DOHH2 (cell line): ENCODE results near the gene ABTB2.
A peak's percentile ranks its signal among the peaks of the same experiment; 100 is the strongest.

Source experiments
- H3F3A ChIP-seq: fragments of 200-600 bp; sonication (generic), shearing (Covaris generic); 2 replicates; pipeline ENCODE4 v1.6.0; 2016; ENCODE audit warnings: antibody characterized with exemption, mild to moderate bottlenecking; ENCODE audit not compliant: control insufficient read depth, insufficient read depth
- H3K27ac ChIP-seq: fragments of 200-600 bp; sonication (generic); 2 replicates; pipeline ENCODE4 v1.5.1; 2014; ENCODE audit warnings: low read depth, mild to moderate bottlenecking, low read length, moderate library complexity
- H3K27me3 ChIP-seq: fragments of 200-600 bp; sonication (generic); 2 replicates; pipeline ENCODE4 v1.6.1; 2014; ENCODE audit warnings: mild to moderate bottlenecking, low read length, mixed read lengths; ENCODE audit not compliant: control insufficient read depth
- H3K36me3 ChIP-seq: fragments of 200-600 bp; sonication (generic); 2 replicates; pipeline ENCODE4 v1.6.1; 2014; ENCODE audit warnings: mild to moderate bottlenecking, low read length, moderate library complexity, mixed read lengths; ENCODE audit not compliant: control insufficient read depth
- H3K4me1 ChIP-seq: fragments of 200-600 bp; sonication (generic); 2 replicates; pipeline ENCODE4 v1.6.1; 2014; ENCODE audit warnings: mild to moderate bottlenecking, low read length, mixed read lengths; ENCODE audit not compliant: control insufficient read depth
- H3K4me2 ChIP-seq: fragments of 200-600 bp; sonication (generic); 2 replicates; pipeline ENCODE4 v1.6.0; 2014; ENCODE audit warnings: mild to moderate bottlenecking, low read length, moderate library complexity
- H3K4me3 ChIP-seq: fragments of 200-600 bp; sonication (generic); 2 replicates; pipeline ENCODE4 v1.5.1; 2014; ENCODE audit warnings: mild to moderate bottlenecking, low read length, mixed read lengths
- H3K79me2 ChIP-seq: fragments of 200-600 bp; sonication (generic); 2 replicates; pipeline ENCODE4 v1.6.1; 2014; ENCODE audit warnings: mild to moderate bottlenecking, low read length, mixed read lengths; ENCODE audit not compliant: control insufficient read depth
- H3K9me2 ChIP-seq: fragments of 200-600 bp; sonication (generic); replicated peaks from 2 replicates; pipeline ENCODE4 v1.6.1; 2014; ENCODE audit warnings: mild to moderate bottlenecking, low read length, mixed read lengths; ENCODE audit not compliant: control insufficient read depth
- H3K9me3 ChIP-seq: fragments of 200-600 bp; sonication (generic); 2 replicates; pipeline ENCODE4 v1.6.1; 2014; ENCODE audit warnings: antibody characterized with exemption, low read length, mixed read lengths; ENCODE audit not compliant: control insufficient read depth, insufficient read depth
- H4K20me1 ChIP-seq: fragments of 200-600 bp; sonication (generic); 2 replicates; pipeline ENCODE4 v1.6.0; 2014; ENCODE audit warnings: low read depth, mild to moderate bottlenecking, antibody characterized with exemption, low read length, moderate library complexity; ENCODE audit not compliant: control insufficient read depth, insufficient read depth
- CTCF ChIP-seq: fragments of 200-600 bp; sonication (generic); IDR thresholded peaks from one replicate; pipeline ENCODE4 v1.5.1; 2014; ENCODE audit warnings: antibody characterized with exemption, mild to moderate bottlenecking, low read depth, low read length; ENCODE audit not compliant: poor library complexity, severe bottlenecking
- EZH2phosphoT487 ChIP-seq: fragments of 200-600 bp; sonication (generic); IDR thresholded peaks from 2 replicates; pipeline ENCODE4 v1.6.1; 2017; ENCODE audit warnings: borderline replicate concordance, mild to moderate bottlenecking, antibody characterized with exemption, low read length, moderate library complexity, mixed read lengths

ABTB2 gene

GRCh38 chr11:34379079-34379478, 21.3 kb upstream of the ABTB2 start:
- Histone ChIP-seq H3K36me3 (no peaks in the 10 kb centered on the region), H3K9me3 (peaks cover 9% of the 10 kb centered on the region; the same call in 1 of the 2 replicates), H3K4me2 (no peak overlapping the region), H4K20me1 (no peaks in the 10 kb centered on the region), H3K79me2 (no peaks in the 10 kb centered on the region), H3F3A (no peaks in the 10 kb centered on the region), H3K27ac (no peak overlapping the region), H3K27me3 (no peaks in the 10 kb centered on the region), H3K4me1 (no peaks in the 10 kb centered on the region), H3K9me2 (no peaks in the 10 kb centered on the region), H3K4me3 (no peak overlapping the region)
- TF ChIP-seq CTCF (no peak), EZH2phosphoT487 (no peak)

DNA sequence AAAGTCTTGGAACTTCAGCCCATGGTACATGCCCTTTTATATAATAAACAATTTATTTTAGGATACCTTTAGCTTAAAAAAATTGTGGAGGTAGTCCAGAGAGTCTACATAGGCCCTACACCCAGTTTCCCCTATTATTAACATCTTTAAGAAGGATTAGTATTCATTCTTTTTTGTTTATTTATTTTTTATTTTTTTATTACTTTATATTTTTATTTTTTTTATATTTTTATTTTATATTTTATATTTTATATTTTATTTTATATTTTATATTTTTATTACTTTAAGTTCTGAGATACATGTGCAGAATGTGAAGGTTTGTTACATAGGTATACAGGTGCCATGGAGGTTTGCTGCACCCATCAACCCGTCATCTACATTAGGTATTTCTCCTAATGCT, 15.9 kb upstream of the ABTB2 start:
- H3K9me2 ChIP-seq, result no peaks in the 10 kb centered on the region
- no peaks in the 10 kb centered on the region for H3F3A ChIP-seq
- no peaks in the 10 kb centered on the region for H3K4me1 ChIP-seq
- no peaks in the 10 kb centered on the region for H3K27me3 ChIP-seq
- H3K4me3 ChIP-seq, result no peak overlapping the region
- H3K36me3 ChIP-seq, result no peaks in the 10 kb centered on the region
- H3K79me2 ChIP-seq, result no peaks in the 10 kb centered on the region
- peaks cover 9% of the 10 kb centered on the region; the same call in 1 of the 2 replicates for H3K9me3 ChIP-seq
- no peaks in the 10 kb centered on the region for H4K20me1 ChIP-seq
- TF ChIP-seq EZH2phosphoT487 (no peak), CTCF (no peak)
- no peak overlapping the region for H3K27ac ChIP-seq
- H3K4me2 ChIP-seq, result no peak overlapping the region

GRCh38 chr11:34366522-34366921, 8.7 kb upstream of the ABTB2 start:
- Histone ChIP-seq H3K36me3 (no peaks in the 10 kb centered on the region), H3K9me2 (no peaks in the 10 kb centered on the region), H3K9me3 (no peaks in the 10 kb centered on the region), H3K4me1 (no peaks in the 10 kb centered on the region), H3K4me2 (no peak overlapping the region), H3F3A (no peaks in the 10 kb centered on the region), H3K4me3 (no peak overlapping the region), H3K27me3 (peaks cover 4% of the 10 kb centered on the region; the same call in 1 of the 2 replicates), H3K79me2 (no peaks in the 10 kb centered on the region), H3K27ac (no peak overlapping the region), H4K20me1 (no peaks in the 10 kb centered on the region)
- peak; percentile 37 for TF ChIP-seq CTCF
- TF ChIP-seq EZH2phosphoT487, result no peak

- no peak overlapping the region for H3K4me2 ChIP-seq
Observed at GRCh38 chr11:34364102-34364501, 6.3 kb upstream of the ABTB2 start.

More at GRCh38 chr11:34364102-34364501, 6.3 kb upstream of the ABTB2 start:
- no peaks in the 10 kb centered on the region for H4K20me1 ChIP-seq
- no peaks in the 10 kb centered on the region for H3K36me3 ChIP-seq
- no peaks in the 10 kb centered on the region for H3F3A ChIP-seq
- TF ChIP-seq CTCF, result no peak
- peaks cover 21% of the 10 kb centered on the region for H3K27me3 ChIP-seq
- H3K9me2 ChIP-seq, result no peaks in the 10 kb centered on the region
- H3K27ac ChIP-seq, result no peak overlapping the region
- H3K9me3 ChIP-seq, result no peaks in the 10 kb centered on the region
- H3K4me1 ChIP-seq, result peaks cover 4% of the 10 kb centered on the region
- no peaks in the 10 kb centered on the region for H3K79me2 ChIP-seq
- H3K4me3 ChIP-seq, result no peak overlapping the region
